Upper lobe of left lung (tissue), 4 donors: Measurements from ENCODE around the gene TAX1BP3.

Source experiments
- CTCF ChIP-seq, 6 experiments: fragments of 450-650 bp in 4 of 6; fragments of 200-600 bp in 2 of 6; sonication (generic) in 2 of 6; IDR thresholded peaks; one replicate each; pipeline ENCODE4 v1.5.1; 2016 to 2019; ENCODE audit warnings: antibody characterized with exemption in 6 of 6
- EP300 ChIP-seq, 4 donors: sonication (generic); formaldehyde crosslinking; IDR thresholded peaks; one replicate each; pipeline ENCODE4 v1.5.1; 2017; ENCODE audit warnings: antibody characterized with exemption in 4 of 4, control low read depth in 2 of 4
- POLR2A ChIP-seq, 4 donors: fragments of 450-650 bp; IDR thresholded peaks; one replicate each; pipeline ENCODE4 v1.5.1; 2016 to 2017; ENCODE audit warnings: antibody characterized with exemption in 4 of 4, mild to moderate bottlenecking in 2 of 4

DNA sequence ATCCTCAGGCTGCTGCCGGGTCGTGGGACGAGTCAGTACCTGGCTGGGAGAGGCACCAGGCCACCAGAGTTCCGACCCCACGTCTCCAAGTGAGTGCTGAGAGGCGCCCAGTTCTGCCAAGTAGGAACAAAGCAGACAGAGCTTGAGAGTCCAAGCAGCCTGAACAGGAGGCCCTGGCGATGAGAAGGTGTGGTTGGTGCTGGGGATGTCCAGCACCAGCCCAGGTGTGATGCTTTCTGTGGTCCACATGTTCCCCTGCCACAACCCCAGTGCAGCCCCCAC is 10.8 kb downstream of the TAX1BP3 start:
- no peak for TF ChIP-seq POLR2A (IDR thresholded peaks at IDR 0.05)
- TF ChIP-seq CTCF (IDR thresholded peaks at IDR 0.05): no peak
- no peak for TF ChIP-seq EP300 (IDR thresholded peaks at IDR 0.05)
